GM21360 (cell line): ENCODE measurements around the gene PRPF40B.
"Not testable (repeated sequence)": the region's sequence is repeated elsewhere in the genome, so short reads cannot be mapped to it uniquely, and the experiment has no call there.

Experiments
- ATAC-seq: cut with Tn5 transposase; IDR thresholded peaks from one replicate; pipeline ENCODE4 v1.9.1; 2021; ENCODE audit warnings: mild to moderate bottlenecking, moderate library complexity; ENCODE audit not compliant: unreplicated experiment

The PRPF40B gene

DNA sequence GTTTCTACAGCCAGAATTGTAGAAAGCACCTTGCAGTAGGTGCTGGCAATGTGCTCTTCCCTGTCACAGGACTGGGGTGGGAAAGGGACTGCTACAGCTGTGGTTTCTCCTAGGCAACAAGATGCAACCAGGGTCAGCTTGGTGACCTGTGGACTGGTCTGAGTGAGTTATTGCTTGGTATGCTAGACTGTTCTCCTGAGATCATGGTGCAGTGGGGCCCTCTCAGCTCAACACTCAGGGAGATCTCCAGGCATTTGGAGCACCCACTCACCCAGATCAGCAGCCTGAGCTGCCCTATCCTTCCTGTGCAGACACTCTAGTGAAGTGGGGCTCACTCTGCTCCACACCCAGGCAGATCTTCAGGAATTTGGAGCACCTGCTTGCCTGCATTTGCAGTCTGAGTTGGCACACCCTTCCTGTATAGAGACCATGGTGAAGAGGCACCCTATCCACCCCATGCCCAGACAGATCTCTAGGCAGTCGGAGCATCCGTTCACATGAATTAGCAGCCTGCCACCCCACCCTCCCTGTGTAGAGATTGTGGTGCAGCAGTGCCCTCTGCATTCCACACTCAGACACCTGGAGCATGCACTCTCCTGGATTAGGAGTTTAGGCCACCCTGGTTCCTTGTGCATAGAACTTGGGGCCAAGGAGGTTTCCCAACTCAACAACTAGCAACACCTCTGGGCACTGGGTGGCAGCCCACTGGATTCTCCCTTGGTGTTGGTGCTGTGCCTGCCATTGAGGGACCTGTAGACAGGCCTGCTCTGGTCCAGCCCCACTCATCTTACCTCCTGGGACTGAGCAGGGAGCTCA is 14.1 kb upstream of the PRPF40B start:
- no peak for ATAC-seq

- no peak for ATAC-seq
Observed at GRCh38 chr12:49609875-49610154, 13.5 kb upstream of the PRPF40B start.

DNA sequence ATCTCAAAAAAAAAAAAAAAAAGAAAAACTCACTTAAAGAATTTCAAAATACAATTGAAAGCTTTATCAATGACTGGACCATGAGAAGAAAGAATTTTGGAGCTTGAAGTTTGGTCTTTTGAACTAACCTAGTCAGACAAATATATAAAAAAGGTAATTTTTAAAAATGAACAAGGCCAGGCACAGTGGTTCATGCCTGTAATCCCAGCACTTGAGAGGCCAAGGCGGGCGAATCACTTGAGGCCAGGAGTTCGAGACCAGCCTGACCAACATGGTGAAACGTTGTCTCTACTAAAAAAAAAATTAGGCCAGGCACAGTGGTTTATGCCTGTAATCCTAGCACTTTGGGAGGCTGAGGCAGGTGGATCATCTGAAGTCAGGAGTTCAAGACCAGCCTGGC is 12.6 kb upstream of the PRPF40B start:
- ATAC-seq, result not testable (repeated sequence)

GRCh38 chr12:49612210-49612609 is 11.2 kb upstream of the PRPF40B start:
- no peak for ATAC-seq

DNA sequence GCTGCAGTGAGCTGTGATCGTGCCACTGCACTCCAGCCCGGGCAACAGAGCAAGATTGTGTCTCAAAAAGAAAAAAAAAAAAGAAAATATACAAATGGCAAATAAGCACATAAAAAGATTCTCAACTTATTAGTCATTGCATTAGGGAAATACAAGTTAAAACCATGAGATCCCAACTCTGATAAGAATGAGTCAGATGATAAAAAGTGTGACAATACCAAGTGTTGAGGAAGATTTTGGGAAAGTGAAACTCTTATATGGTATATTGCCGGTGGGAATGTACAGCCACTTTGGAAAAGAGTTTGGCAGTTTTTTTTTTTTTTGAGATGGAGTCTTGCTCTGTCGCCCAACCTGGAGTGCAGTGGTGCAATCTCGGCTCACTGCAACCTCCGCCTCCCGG is 7.6 kb upstream of the PRPF40B start:
- ATAC-seq, result no peak

DNA sequence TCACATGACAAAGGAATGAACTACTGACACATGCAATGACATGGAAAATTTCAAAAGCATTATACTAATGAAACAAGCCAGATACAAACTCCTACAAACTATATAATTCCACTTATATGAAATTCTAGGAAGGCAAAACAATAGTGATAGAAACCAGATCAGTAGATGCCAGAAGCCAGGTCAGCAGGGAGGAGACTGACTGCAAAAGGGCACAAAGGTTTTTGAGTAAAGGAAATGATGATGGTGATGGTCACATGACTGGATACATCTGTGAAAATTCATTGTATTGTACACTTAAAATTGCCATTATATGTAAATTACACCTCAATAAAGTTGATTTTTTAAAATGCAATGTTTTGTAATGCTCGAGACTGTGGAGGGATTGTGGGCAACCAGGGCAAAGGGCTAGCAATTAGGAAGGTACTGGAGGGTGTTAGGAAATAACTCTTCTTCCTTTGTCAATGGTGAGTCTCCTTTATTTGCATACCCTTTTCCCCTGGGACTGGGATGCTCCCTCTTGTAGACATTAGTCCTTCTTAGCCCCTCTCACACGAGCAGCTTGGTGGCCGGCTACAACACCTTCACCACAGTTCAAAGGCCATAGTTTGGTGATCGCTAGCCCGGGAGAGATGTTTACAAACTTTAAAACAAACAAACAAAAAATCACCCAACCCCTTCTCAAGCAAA is 6.7 kb upstream of the PRPF40B start:
- ATAC-seq, result no peak

DNA sequence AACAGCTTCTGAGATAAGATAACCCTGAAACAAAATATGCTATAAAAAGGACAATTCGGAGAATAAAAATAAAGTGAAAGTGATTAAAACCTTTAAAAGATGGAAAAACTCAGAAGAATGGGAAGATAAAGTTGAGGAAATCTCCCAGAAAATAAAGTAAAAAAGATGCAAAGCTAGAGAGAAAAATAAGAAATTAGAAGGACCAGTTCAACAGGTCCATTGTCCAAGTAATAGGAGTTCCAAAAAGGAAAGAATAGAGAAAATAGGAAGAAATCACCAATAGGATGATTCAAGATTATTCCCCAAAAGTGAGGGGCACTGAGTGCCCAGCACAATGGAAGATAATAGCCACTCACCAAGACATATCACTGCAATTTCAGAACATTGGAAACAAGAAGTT is 4.8 kb upstream of the PRPF40B start:
- no peak for ATAC-seq

DNA sequence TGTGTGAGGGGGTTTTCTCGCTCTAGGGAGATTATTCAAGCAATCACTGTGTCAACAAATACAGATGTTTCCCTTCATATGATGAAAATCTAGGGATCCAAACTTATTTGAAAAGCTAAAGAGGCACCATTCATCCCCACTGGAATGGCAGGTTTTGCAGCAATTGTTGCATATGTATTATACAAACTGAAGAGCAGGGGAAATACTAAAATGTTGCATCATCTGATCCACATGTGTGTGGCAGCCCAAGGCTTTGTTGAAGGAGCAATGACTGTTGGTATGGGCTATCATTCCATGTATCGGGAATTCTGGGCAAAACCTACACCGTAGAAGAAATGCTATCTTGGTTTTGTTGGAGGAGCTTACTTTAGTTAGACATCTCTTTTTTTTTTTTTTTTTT is 4.1 kb upstream of the PRPF40B start:
- ATAC-seq, result no peak

- ATAC-seq, result no peak
Observed at GRCh38 chr12:49621651-49622500, 1.5 kb upstream of the PRPF40B start.

- no peak for ATAC-seq
Observed at GRCh38 chr12:49622501-49623141, 740 bp upstream of the PRPF40B start.

- ATAC-seq, result no peak
Observed at GRCh38 chr12:49624921-49625577, 1.7 kb downstream of the PRPF40B start.

DNA sequence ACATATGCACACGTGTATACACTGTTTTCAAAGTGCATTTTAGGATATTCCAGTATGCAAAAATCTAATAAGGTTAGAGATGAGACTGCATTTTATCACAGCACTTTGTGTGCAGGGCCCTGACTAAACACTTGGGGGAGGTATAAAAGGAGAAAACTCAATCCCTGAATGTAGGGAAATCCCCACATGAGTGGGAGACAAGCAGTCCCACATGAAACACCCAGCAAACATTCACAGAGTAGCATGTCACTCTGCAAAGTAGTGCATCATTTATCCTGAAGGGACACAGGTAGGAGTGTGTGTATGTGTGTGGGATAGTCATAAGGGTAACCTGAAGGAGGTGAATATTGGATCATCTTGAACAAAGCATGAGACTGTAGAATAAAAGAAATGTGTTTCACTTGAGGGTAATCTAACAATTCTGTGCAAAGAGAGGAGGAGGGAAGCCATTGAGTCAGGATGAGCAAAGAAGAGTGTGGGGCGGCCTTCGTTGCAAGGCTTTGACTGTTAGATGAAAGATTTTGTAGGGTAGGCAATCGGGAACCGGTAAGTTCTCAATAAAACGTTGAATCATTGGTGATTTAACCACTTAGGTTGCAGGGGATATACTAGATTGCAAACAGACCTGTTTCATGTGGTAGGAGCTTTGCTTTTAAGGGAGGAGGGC is 2.9 kb downstream of the PRPF40B start:
- ATAC-seq, result no peak

DNA sequence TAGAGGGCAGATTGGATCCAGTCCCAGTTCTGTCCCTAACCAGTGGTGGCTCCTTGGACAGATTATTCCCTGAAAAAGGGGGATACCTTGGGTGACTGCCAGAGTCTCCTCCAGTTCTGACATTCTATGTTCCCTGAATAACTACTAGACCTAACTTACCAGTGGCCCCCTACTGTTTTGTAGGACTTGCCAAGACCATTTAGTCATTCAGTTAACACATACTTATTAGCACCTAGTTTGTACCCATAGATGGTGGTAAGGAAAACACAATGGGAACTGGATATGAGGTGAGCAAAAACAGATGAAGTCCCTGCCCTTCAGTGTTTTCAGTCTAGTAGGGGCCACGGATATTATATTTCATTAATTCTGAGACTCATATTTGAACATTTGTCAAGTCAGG is 3.5 kb downstream of the PRPF40B start:
- no peak for ATAC-seq

GRCh38 chr12:49627752-49628360 is 4.5 kb downstream of the PRPF40B start:
- no peak for ATAC-seq

DNA sequence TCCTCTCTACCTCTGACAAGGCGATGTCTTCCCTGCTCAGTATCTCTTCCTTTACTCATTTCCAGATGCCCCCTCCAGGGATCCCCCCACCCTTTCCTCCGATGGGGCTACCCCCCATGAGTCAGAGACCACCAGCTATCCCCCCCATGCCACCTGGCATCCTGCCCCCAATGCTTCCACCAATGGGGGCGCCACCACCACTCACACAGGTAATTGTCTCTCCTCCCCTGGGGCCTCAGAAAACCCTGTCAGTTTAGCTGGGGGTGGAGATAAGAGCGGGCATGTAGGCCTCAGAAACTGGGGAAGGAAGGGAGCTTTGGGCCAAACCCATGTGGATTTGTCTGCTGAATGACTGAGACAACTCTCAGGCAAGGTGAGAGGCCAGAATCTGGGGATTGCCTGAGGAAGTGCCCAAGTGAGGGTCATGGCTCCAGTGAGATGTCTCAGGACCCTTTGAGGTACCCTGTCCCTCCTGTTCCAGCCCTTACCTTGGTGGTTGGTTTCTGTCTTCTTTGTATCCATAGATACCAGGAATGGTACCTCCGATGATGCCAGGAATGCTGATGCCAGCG is 8.1 kb downstream of the PRPF40B start:
- no peak for ATAC-seq

DNA sequence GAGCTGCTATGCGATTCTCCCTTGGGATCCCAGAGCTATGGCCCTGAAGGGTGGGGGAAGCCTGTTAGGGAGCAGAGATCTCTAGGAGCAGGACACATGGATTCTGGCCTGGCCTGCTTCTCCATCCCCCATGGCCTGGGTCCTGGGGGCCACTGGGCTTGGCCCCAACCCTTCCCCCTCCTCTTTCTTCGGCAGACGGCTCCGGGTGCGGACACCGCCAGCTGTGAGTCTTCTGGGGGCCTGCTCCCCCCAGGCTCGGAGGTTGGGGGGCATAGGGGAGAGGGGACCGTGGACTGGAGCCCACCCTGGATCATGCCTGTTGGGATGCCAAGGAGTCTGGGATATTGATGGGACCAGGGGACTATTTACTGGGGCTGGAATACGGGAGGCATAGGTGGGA is 9.0 kb downstream of the PRPF40B start:
- ATAC-seq, result no peak

DNA sequence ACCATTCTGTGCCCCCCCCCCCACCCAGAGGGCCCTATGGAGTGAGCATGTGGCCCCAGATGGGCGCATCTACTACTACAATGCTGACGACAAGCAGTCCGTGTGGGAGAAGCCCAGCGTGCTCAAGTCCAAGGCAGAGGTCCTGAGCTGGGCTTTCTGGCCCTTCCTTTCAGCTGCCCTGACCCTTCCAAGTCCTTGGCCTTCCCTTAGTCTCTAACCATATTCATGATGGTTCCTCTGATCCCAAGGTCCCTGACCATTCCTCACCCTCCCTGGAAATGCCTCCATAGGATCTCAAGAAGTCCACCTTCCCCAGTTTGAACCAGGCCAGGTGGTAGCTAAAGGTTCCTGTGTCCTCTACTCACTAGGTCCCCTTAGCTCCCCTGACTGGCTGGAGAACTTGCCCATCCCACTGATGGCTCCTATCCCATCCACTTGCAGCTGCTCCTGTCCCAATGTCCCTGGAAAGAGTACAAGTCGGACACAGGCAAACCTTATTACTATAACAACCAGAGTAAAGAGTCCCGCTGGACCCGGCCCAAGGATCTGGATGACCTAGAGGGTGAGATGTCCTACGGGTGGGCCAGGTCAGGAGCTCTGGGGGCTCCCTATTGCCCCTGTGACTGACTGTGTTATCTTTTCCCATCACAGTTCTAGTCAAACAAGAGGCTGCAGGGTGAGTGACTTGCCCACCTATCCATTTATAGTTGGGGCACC is 9.8 kb downstream of the PRPF40B start:
- ATAC-seq, result no peak

GRCh38 chr12:49633703-49634345 is 10.5 kb downstream of the PRPF40B start:
- ATAC-seq, result no peak
